Ovary (tissue), 3 donors: ENCODE measurements around the gene AGPAT1.

Source experiments
- EP300 ChIP-seq: sonication (generic); formaldehyde crosslinking; IDR thresholded peaks from one replicate; pipeline ENCODE4 v1.6.1; 2017; ENCODE audit warnings: antibody characterized with exemption
- POLR2A ChIP-seq: fragments of 450-650 bp; IDR thresholded peaks from one replicate; pipeline ENCODE4 v1.6.1; 2017; ENCODE audit warnings: antibody characterized with exemption, mild to moderate bottlenecking, moderate library complexity
- TF ChIP-seq, protein P1 (sequence below), 3 donors: fragments of 450-650 bp in 2 of 3; fragments of 200-600 bp in 1 of 3; IDR thresholded peaks; one replicate each; pipeline versions ENCODE4 v1.5.1 to v1.8.0; 2016 to 2022; ENCODE audit warnings: antibody characterized with exemption in 3 of 3, mild to moderate bottlenecking in 1 of 3
- donor health status: DM: no; HTN: no; CAD: no.

DNA sequence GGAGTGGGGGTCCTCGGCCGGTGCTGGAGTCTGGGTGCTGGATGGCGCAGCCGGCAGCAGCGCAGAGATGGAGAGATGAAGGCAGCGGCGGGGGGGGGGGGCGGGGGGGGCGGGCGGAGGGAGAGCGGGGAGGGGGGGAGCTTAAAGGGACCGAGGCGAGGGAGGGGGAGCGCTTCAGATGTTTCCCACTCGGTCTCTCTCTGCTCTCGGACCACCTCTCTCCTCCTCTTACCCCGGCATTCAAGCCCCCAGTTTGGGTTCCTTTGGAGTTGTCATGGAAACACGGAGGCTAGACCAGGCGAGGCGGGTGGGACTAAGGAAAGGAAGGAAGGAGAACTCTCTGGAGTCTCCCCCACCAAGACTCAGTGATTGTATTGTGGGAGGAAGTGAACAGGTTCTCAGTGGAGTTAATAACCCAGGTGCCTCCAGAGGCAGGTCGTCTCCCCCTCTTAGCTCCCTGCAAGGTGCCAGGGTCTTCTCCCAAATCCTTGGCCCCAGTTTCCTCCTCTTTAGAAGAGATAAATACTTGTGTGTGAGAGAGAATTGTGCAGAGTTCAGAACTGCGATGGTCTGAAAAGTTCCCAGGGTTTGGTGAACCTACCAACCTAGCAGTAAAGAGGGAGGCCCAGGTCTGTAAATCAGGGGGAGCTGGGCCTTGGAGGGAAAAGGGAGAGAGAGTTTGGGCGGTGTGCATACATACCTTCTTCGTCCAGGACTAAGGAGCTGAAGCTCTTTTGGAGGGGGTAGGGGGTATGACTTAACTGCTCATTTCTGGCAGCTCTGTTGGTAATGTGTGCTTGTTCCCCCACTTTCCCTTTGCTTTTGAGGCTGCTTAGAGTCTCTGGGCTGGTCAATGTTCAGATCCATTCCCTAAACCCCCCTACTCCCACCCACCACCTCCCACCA, 23.8 kb downstream of the AGPAT1 start, which contains the start of gene PRRT1:
- TF ChIP-seq POLR2A (no peak), EP300 (no peak)
- TF ChIP-seq, protein P1, sequence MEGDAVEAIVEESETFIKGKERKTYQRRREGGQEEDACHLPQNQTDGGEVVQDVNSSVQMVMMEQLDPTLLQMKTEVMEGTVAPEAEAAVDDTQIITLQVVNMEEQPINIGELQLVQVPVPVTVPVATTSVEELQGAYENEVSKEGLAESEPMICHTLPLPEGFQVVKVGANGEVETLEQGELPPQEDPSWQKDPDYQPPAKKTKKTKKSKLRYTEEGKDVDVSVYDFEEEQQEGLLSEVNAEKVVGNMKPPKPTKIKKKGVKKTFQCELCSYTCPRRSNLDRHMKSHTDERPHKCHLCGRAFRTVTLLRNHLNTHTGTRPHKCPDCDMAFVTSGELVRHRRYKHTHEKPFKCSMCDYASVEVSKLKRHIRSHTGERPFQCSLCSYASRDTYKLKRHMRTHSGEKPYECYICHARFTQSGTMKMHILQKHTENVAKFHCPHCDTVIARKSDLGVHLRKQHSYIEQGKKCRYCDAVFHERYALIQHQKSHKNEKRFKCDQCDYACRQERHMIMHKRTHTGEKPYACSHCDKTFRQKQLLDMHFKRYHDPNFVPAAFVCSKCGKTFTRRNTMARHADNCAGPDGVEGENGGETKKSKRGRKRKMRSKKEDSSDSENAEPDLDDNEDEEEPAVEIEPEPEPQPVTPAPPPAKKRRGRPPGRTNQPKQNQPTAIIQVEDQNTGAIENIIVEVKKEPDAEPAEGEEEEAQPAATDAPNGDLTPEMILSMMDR (IDR thresholded peaks at IDR 0.05) = no peak
